Right atrium auricular region (tissue), 2 donors: Measurements from ENCODE around the gene SLC12A2. TPM values are rescaled to one million over a fixed set of nuclear protein-coding genes. Genes with fewer than 3 reads are reported as not detected.

Experiments used
- DNase-seq: peaks from one replicate; pipeline ENCODE4 v3.0.0-alpha.2; 2019; ENCODE audit warnings: low spot score
- H3K27ac ChIP-seq, 2 donors: fragments of 200-600 bp; sonication (generic); 1 replicate in 1 of 2; 2 replicates in 1 of 2; pipeline ENCODE4 v1.5.1; 2016 to 2019
- H3K27me3 ChIP-seq, 2 donors: fragments of 200-600 bp; sonication (generic); one replicate each; pipeline versions ENCODE4 v1.5.1 to v1.6.0; 2017 to 2019
- H3K36me3 ChIP-seq: fragments of 200-600 bp; sonication (generic); one replicate; pipeline ENCODE4 v1.5.1; 2016
- H3K4me1 ChIP-seq, 2 donors: fragments of 200-600 bp; sonication (generic); one replicate each; pipeline versions ENCODE4 v1.5.1 to v1.6.0; 2017 to 2019
- H3K4me3 ChIP-seq, 2 donors: fragments of 200-600 bp; sonication (generic); 1 replicate in 1 of 2; 2 replicates in 1 of 2; pipeline ENCODE4 v1.5.1; 2017 to 2019; ENCODE audit warnings: mild to moderate bottlenecking in 1 of 2, moderate library complexity in 1 of 2
- H3K9me3 ChIP-seq, 2 donors: fragments of 200-600 bp; sonication (generic); one replicate each; pipeline ENCODE4 v1.5.1; 2019
- CTCF ChIP-seq, 2 donors: fragments of 200-600 bp; sonication (generic); IDR thresholded peaks; one replicate each; pipeline ENCODE4 v1.5.1; 2019; ENCODE audit warnings: antibody characterized with exemption in 2 of 2
- total RNA-seq, 2 donors: library from RNA; depleted of rRNA; stranded (reverse); fragments of >200 nt; gene quantifications; one replicate each; pipeline ENCODE4 v1.1.0, GENCODE V29; 2016

The SLC12A2 gene
- total RNA-seq, 2 donors from 2014 or later = 9.1 to 17.1 TPM

DNA sequence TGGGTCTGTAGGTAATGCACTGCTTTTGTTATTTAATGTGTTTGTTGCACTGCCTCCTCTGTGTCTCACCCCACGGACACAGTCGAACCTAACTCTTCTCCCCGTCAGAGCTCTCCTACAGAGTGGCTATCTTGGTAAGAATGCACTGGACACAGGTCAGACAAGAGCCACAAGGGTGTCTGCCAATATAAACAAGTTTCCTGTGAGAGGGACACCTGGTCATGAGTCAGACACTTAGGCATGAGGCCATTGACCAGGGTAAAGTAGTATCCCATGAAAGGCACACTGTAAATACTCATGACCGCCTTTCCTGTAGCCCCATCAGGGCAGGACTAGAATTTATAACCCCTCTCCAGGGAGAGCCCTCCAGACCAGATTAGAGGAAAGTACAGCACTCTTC is 115.5 kb downstream of the SLC12A2 start:
- DNase-seq = no peak
- no peaks in the 10 kb centered on the region for H3K36me3 ChIP-seq
- H3K4me3 ChIP-seq = no peak overlapping the region
- no peaks in the 10 kb centered on the region for H3K27me3 ChIP-seq
- no peak overlapping the region for H3K27ac ChIP-seq
- no peaks in the 10 kb centered on the region for H3K9me3 ChIP-seq
- TF ChIP-seq CTCF (IDR thresholded peaks at IDR 0.05) = no peak
- peaks cover 0 to 18% of the 10 kb centered on the region in 2 donors for H3K4me1 ChIP-seq

- Histone ChIP-seq H3K4me1 (peaks cover 0 to 18% of the 10 kb centered on the region in 2 donors), H3K36me3 (no peaks in the 10 kb centered on the region), H3K4me3 (no peak overlapping the region), H3K9me3 (no peaks in the 10 kb centered on the region), H3K27ac (no peak overlapping the region), H3K27me3 (no peaks in the 10 kb centered on the region)
- TF ChIP-seq CTCF (IDR thresholded peaks at IDR 0.05) = no peak
- DNase-seq = no peak
These were observed 116.0 kb downstream of the SLC12A2 start for GRCh38 chr5:128199611-128200010.

- H3K27ac ChIP-seq = no peak overlapping the region
- H3K4me3 ChIP-seq = peak overlapping the region in 1 of 2 donors; percentile 10
- DNase-seq = peak; percentile 77
These were observed 117.7 kb downstream of the SLC12A2 start for GRCh38 chr5:128201065-128201926.

GRCh38 chr5:128202320-128202719 is 118.8 kb downstream of the SLC12A2 start:
- DNase-seq = no peak
- Histone ChIP-seq H3K4me1 (peaks cover 0 to 18% of the 10 kb centered on the region in 2 donors), H3K36me3 (no peaks in the 10 kb centered on the region), H3K9me3 (no peaks in the 10 kb centered on the region), H3K27ac (no peak overlapping the region), H3K4me3 (no peak overlapping the region), H3K27me3 (no peaks in the 10 kb centered on the region)
- TF ChIP-seq CTCF (IDR thresholded peaks at IDR 0.05) = no peak

More at GRCh38 chr5:128201065-128201926, 117.7 kb downstream of the SLC12A2 start:
- Histone ChIP-seq H3K9me3 (no peaks in the 10 kb centered on the region), H3K36me3 (no peaks in the 10 kb centered on the region), H3K4me1 (peaks cover 0 to 18% of the 10 kb centered on the region in 2 donors), H3K27me3 (no peaks in the 10 kb centered on the region)
- peak; percentile 89 to 93 for TF ChIP-seq CTCF (IDR thresholded peaks at IDR 0.05)

DNA sequence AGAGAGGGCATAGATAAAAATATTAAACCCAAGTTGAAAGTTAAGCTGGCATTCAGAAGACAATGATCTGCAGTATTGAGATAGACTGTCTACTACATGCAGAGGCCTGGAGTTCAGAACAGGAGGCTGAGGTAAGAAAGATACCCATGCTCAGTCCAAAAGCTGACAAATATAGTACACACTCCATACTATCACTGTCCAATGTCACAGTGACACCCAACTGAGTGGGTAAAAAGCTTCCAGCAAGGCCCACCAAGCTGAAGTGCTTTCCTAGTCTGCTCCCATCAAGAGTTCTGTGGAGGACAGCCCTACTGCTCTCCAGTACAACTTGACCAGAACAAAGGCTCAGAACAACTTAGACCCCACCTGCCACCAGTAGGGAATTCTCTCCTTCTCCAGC is 124.9 kb downstream of the SLC12A2 start:
- DNase-seq = no peak
- no peaks in the 10 kb centered on the region for H3K4me1 ChIP-seq
- no peak overlapping the region for H3K4me3 ChIP-seq
- no peaks in the 10 kb centered on the region for H3K27me3 ChIP-seq
- H3K9me3 ChIP-seq = no peaks in the 10 kb centered on the region
- no peak for TF ChIP-seq CTCF (IDR thresholded peaks at IDR 0.05)
- H3K27ac ChIP-seq = no peak overlapping the region
- no peaks in the 10 kb centered on the region for H3K36me3 ChIP-seq
